Measurements from ENCODE around the gene PANX2. TPM values are rescaled to one million over a fixed set of nuclear protein-coding genes. Genes with fewer than 3 reads are reported as not detected.

PANX2 gene
- total RNA-seq, 1 donor from 2014 or later, result 3.0 TPM

DNA sequence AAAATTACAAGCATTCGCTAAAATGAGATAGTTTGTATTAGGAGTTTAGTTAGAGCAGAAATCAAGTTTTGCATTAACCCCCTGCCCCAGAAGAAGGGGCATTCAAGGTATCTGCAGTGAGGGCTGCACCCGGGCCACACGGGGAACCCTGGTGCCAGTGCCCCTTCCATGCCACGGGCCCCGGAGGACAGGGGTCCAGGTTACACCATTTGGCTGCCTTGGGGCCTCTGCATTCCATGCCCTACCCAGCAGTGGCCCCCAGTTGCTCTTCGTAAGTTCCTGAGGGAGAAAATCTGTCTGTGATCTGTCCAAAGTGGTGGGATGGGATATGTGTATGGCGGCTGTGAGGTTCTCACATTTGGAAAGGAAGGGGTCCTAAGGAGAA, 16.8 kb upstream of the PANX2 start:
- DNase-seq (no peak), ATAC-seq (no peak)
- intact Hi-C loops (cut with DNase I), result no loop called here

DNA sequence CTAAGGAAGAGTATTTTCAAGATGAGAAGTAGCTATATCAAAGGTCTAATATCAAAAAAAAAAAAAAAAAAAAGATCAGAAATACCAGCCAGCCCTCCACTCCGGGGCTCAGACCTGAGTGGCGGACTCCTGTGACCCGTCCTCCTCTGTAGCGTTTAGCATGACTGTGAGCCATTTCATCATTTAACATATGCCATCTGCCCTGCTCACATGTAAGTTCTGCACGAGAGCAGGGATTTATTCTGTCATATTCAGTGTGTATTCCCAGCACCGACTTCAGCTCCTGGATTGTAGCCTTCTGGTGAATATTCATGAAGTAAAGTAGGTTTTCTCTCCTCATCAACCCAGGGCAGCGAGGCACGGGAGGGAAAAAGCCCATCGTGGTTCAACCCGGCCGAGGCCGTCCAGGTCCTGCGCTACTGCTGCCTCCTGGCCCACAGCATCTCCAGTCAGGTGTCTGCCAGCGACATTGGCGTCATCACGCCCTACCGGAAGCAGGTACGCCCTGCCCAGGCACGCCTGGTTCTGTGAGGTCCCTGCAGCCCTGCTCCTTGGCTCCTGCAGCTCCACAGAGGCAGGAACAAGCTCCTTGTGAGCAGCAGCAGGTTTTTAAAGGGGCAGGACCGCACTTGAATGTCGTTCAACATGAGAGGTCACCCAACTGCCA, 12.7 kb upstream of the PANX2 start:
- no peak overlapping the region for H3K27ac ChIP-seq
- no peaks in the 10 kb centered on the region for H3K4me1 ChIP-seq
- intact Hi-C loops (cut with DNase I), result no loop called here
- TF ChIP-seq, protein P1, sequence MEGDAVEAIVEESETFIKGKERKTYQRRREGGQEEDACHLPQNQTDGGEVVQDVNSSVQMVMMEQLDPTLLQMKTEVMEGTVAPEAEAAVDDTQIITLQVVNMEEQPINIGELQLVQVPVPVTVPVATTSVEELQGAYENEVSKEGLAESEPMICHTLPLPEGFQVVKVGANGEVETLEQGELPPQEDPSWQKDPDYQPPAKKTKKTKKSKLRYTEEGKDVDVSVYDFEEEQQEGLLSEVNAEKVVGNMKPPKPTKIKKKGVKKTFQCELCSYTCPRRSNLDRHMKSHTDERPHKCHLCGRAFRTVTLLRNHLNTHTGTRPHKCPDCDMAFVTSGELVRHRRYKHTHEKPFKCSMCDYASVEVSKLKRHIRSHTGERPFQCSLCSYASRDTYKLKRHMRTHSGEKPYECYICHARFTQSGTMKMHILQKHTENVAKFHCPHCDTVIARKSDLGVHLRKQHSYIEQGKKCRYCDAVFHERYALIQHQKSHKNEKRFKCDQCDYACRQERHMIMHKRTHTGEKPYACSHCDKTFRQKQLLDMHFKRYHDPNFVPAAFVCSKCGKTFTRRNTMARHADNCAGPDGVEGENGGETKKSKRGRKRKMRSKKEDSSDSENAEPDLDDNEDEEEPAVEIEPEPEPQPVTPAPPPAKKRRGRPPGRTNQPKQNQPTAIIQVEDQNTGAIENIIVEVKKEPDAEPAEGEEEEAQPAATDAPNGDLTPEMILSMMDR (IDR thresholded peaks at IDR 0.05), result no peak
- no peaks in the 10 kb centered on the region for H3K9me3 ChIP-seq
- no peaks in the 10 kb centered on the region for H3K27me3 ChIP-seq
- ATAC-seq, result peak; percentile 95
- DNase-seq, result peak; percentile 87
- no peak overlapping the region for H3K4me3 ChIP-seq
- no peaks in the 10 kb centered on the region for H3K36me3 ChIP-seq

More for the DNA sequence above, 16.8 kb upstream of the PANX2 start:
- Histone ChIP-seq H3K27ac (no peak overlapping the region), H3K4me1 (no peaks in the 10 kb centered on the region), H3K4me3 (no peak overlapping the region), H3K36me3 (no peaks in the 10 kb centered on the region), H3K9me3 (no peaks in the 10 kb centered on the region), H3K27me3 (no peaks in the 10 kb centered on the region)
- TF ChIP-seq, protein P1 (IDR thresholded peaks at IDR 0.05), result no peak

DNA sequence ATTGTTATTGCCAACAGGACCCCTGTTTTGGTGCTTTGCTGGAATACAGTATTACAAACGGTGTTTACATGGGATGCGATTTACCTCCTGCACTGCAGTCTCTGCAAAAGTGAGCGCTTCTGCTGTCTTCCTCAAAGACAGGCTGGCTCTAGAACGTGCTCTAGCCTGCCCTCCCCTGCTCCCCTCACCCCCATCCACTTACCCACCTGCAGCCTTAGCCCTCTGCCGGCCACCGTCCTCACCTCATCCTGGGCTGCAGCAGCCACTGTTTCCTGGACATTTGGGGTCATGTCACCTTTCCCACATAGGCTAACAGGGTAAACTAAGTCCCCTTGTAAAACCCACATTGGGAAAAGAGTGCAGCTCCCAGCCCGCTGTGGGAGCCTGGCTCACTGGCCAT, 9.6 kb upstream of the PANX2 start:
- no peak for DNase-seq
- intact Hi-C loops (cut with DNase I), result no loop called here
- no peak overlapping the region for H3K27ac ChIP-seq

DNA sequence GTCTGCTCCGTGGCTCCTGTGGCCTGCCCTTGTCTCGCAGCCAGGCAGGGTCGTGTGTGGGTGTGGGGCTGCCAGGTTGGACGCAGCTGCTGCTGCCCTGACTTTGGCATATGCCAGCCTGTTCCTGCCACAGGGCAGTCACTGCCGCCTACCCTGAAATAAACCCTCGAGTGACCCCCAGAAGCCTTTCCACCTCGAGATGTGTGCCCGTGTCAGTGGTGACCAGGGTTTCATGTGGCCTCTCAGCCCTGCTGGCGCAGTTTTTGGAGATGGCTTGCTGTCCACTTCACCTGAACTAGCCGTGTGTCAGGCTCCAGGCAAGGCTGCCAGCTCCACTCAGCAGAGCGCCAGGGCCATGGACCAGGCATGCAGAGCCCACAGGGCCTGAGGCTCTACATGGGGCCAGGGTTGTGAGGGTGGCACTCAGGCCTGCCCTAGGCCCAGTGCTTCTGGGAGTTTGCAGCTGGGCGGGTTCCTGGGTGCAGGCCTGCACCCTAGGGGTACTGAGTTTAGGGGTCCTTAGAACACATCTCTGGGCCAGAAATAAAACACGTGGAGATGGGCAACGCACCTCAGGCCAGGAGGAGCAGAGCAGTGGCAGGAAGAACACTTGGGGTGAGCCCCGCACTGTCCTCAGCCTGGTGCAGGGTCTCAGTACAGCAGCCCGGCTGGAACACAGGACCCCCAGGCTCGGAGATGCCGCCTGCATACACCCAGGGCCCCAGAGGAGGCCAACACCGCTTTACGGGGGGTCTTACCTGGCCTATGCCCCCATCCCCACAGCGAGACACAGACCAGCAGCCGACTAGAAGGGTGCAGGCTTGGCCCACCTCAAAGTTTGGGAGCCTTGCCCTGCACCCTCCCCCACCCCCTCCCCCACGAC, 8.8 kb upstream of the PANX2 start:
- no peak for DNase-seq
- Histone ChIP-seq H3K27ac (no peak overlapping the region), H3K27me3 (no peaks in the 10 kb centered on the region), H3K4me1 (no peaks in the 10 kb centered on the region), H3K4me3 (no peak overlapping the region), H3K9me3 (no peaks in the 10 kb centered on the region), H3K36me3 (no peaks in the 10 kb centered on the region)
- TF ChIP-seq, protein P1 (IDR thresholded peaks at IDR 0.05), result no peak
- ATAC-seq, result no peak
- intact Hi-C loops (cut with DNase I), result no loop called here

More for the DNA sequence above, 9.6 kb upstream of the PANX2 start:
- Histone ChIP-seq H3K4me3 (no peak overlapping the region), H3K36me3 (no peaks in the 10 kb centered on the region), H3K27me3 (no peaks in the 10 kb centered on the region), H3K9me3 (no peaks in the 10 kb centered on the region), H3K4me1 (no peaks in the 10 kb centered on the region)
- TF ChIP-seq, protein P1 (IDR thresholded peaks at IDR 0.05), result no peak
- ATAC-seq, result no peak

DNA sequence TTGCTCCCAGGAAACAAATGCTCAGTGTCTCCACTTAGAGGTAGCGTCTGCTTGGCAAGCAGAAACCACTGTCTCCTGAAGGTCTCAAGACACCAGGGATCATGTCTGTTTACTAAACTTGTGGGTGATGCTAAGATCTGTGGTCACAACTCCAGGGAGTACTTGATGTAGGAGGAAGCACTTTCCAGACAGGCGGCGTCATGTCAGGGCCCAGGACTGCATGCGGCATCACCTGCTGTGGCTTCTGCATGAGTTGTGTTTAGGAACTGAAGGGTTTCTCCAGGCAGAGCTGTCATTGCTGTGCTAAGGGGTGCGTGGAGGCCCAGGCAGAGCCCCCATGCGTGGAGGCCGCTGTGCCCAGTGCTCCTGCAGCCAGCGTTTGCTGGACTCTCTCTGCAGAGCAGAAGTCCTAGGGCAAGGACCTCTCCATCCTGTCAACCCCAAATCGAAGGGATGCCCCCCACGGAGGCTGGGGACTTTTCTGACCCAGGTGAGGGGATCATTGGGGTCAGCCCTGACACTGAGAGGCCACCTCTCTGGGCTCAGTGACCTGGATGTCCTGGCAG, 8.1 kb upstream of the PANX2 start:
- H3K9me3 ChIP-seq, result no peaks in the 10 kb centered on the region
- no peaks in the 10 kb centered on the region for H3K36me3 ChIP-seq
- TF ChIP-seq, protein P1 (IDR thresholded peaks at IDR 0.05), result no peak
- DNase-seq (no peak), ATAC-seq (no peak)
- H3K27ac ChIP-seq, result no peak overlapping the region
- no peaks in the 10 kb centered on the region for H3K27me3 ChIP-seq
- intact Hi-C loops (cut with DNase I), result no loop called here
- H3K4me1 ChIP-seq, result no peaks in the 10 kb centered on the region
- H3K4me3 ChIP-seq, result no peak overlapping the region
